Activated naive CD4-positive, alpha-beta T cell treated with Interleukin-2 at 50 U/mL for 16 hours (primary cell): Measurements from ENCODE around the gene GJD3.
"Not testable (repeated sequence)": the region's sequence is repeated elsewhere in the genome, so short reads cannot be mapped to it uniquely, and the experiment has no call there.

Experiments used
- DNase-seq: peaks from one replicate; pipeline ENCODE4 v3.0.0-alpha.2; 2020

Gene GJD3

GRCh38 chr17:40367728-40368127, 3.2 kb upstream of the GJD3 start:
- DNase-seq, result not testable (repeated sequence)

GRCh38 chr17:40366861-40367518, 2.5 kb upstream of the GJD3 start:
- no peak for DNase-seq

GRCh38 chr17:40366076-40366860, 1.7 kb upstream of the GJD3 start:
- no peak for DNase-seq

GRCh38 chr17:40364906-40365305, 369 bp upstream of the GJD3 start:
- no peak for DNase-seq

GRCh38 chr17:40363111-40363827, 1.3 kb downstream of the GJD3 start:
- peak; percentile 35 for DNase-seq

GRCh38 chr17:40362696-40363110, 1.8 kb downstream of the GJD3 start:
- DNase-seq, result peak; percentile 85

GRCh38 chr17:40361925-40362695, 2.4 kb downstream of the GJD3 start:
- no peak for DNase-seq

- DNase-seq, result no peak
Measured at GRCh38 chr17:40361063-40361924, 3.2 kb downstream of the GJD3 start.

GRCh38 chr17:40360091-40360490, 4.4 kb downstream of the GJD3 start:
- DNase-seq, result no peak

GRCh38 chr17:40358323-40359038, 6.1 kb downstream of the GJD3 start:
- DNase-seq, result peak; percentile 91

GRCh38 chr17:40356990-40357881, 7.3 kb downstream of the GJD3 start:
- DNase-seq, result no peak

GRCh38 chr17:40355804-40356758, 8.5 kb downstream of the GJD3 start:
- DNase-seq, result no peak

GRCh38 chr17:40355123-40355803, 9.3 kb downstream of the GJD3 start:
- DNase-seq, result peak; percentile 81

- DNase-seq, result no peak
Measured at GRCh38 chr17:40354221-40355122, 10.1 kb downstream of the GJD3 start.

- no peak for DNase-seq
Measured at GRCh38 chr17:40352779-40353394, 11.7 kb downstream of the GJD3 start.

- no peak for DNase-seq
Measured at GRCh38 chr17:40352237-40352778, 12.2 kb downstream of the GJD3 start.
